Astrocyte (in vitro differentiated cells and primary cell): ENCODE measurements around the gene SNCAIP. TPM values are rescaled to one million over a fixed set of nuclear protein-coding genes. Genes with fewer than 3 reads are reported as not detected.

Source experiments
- DNase-seq: peaks from one replicate; pipeline ENCODE4 v3.0.0-alpha.2; 2010; ENCODE audit warnings: low read depth
- FAIRE-seq: peaks from 2 replicates; lab custom pipeline; 2011; peaks lifted over from hg19 to GRCh38; lab: Jason Lieb, UNC
- H2AFZ ChIP-seq: 2 replicates; pipeline ENCODE4 v1.6.0; 2012; ENCODE audit warnings: low read depth, low read length, inconsistent platforms
- H3K27ac ChIP-seq: 2 replicates; pipeline ENCODE4 v1.5.1; 2011; ENCODE audit warnings: low read depth, low read length, inconsistent platforms
- H3K27me3 ChIP-seq: 2 replicates; pipeline ENCODE4 v1.6.0; 2011; ENCODE audit warnings: low read length, inconsistent platforms; ENCODE audit not compliant: insufficient read depth
- H3K36me3 ChIP-seq: 2 replicates; pipeline ENCODE4 v1.5.1; 2011; ENCODE audit warnings: low read length, inconsistent platforms; ENCODE audit not compliant: insufficient read depth
- H3K4me1 ChIP-seq: 2 replicates; pipeline ENCODE4 v1.5.1; 2011; ENCODE audit warnings: low read length, inconsistent platforms; ENCODE audit not compliant: insufficient read depth
- H3K4me2 ChIP-seq: 2 replicates; pipeline ENCODE4 v1.6.0; 2012; ENCODE audit warnings: low read length, inconsistent platforms
- H3K4me3 ChIP-seq: 2 replicates; pipeline ENCODE4 v1.5.1; 2011; ENCODE audit warnings: low read depth, mild to moderate bottlenecking, low read length, inconsistent platforms; ENCODE audit not compliant: insufficient read depth
- H3K79me2 ChIP-seq: 2 replicates; pipeline ENCODE4 v1.6.0; 2012; ENCODE audit warnings: mild to moderate bottlenecking, low read length, inconsistent platforms; ENCODE audit not compliant: insufficient read depth
- H3K9ac ChIP-seq: 2 replicates; pipeline ENCODE4 v1.6.0; 2012; ENCODE audit warnings: mild to moderate bottlenecking, low read length, inconsistent platforms
- H3K9me3 ChIP-seq: 2 replicates; pipeline ENCODE4 v1.5.1; 2012; ENCODE audit warnings: low read depth, mild to moderate bottlenecking, low read length, inconsistent platforms; ENCODE audit not compliant: insufficient read depth
- H4K20me1 ChIP-seq: 2 replicates; pipeline ENCODE4 v1.6.0; 2012; ENCODE audit warnings: low read length, inconsistent platforms; ENCODE audit not compliant: insufficient read depth
- H3K27ac Mint-ChIP-seq: one replicate; pipeline ENCODE4 v1.8.0; 2021; ENCODE audit warnings: mild to moderate bottlenecking, mixed read lengths; ENCODE audit not compliant: unreplicated experiment
- H3K27me3 Mint-ChIP-seq: one replicate; pipeline ENCODE4 v1.8.0; 2021; ENCODE audit warnings: low read depth, mixed read lengths; ENCODE audit not compliant: unreplicated experiment
- H3K36me3 Mint-ChIP-seq: one replicate; pipeline ENCODE4 v1.8.0; 2021; ENCODE audit warnings: low read depth, mixed read lengths; ENCODE audit not compliant: unreplicated experiment
- H3K4me1 Mint-ChIP-seq: one replicate; pipeline ENCODE4 v1.8.0; 2021; ENCODE audit warnings: low read depth, mixed read lengths; ENCODE audit not compliant: unreplicated experiment
- H3K4me3 Mint-ChIP-seq: one replicate; pipeline ENCODE4 v1.8.0; 2021; ENCODE audit warnings: mild to moderate bottlenecking, moderate library complexity, mixed read lengths; ENCODE audit not compliant: unreplicated experiment
- H3K9me3 Mint-ChIP-seq: one replicate; pipeline ENCODE4 v1.8.0; 2021; ENCODE audit warnings: mild to moderate bottlenecking, mixed read lengths; ENCODE audit not compliant: unreplicated experiment
- EZH2 ChIP-seq: IDR thresholded peaks from 2 replicates; pipeline ENCODE4 v1.6.1; 2012; ENCODE audit warnings: mild to moderate bottlenecking, low read length, inconsistent platforms; ENCODE audit not compliant: insufficient read depth
- total RNA-seq: library from RNA; stranded (reverse); gene quantifications from 2 replicates; pipeline ENCODE4 v1.2.1, GENCODE V29; 2021
- TF ChIP-seq, protein P1 (sequence below): IDR thresholded peaks from 2 replicates; pipeline ENCODE4 v1.5.1; 2011; ENCODE audit warnings: low read depth, mild to moderate bottlenecking, inconsistent platforms, low read length, moderate library complexity; ENCODE audit not compliant: insufficient read depth

The SNCAIP gene
- total RNA-seq, 1 donor from 2014 or later, result 1.7 TPM

DNA sequence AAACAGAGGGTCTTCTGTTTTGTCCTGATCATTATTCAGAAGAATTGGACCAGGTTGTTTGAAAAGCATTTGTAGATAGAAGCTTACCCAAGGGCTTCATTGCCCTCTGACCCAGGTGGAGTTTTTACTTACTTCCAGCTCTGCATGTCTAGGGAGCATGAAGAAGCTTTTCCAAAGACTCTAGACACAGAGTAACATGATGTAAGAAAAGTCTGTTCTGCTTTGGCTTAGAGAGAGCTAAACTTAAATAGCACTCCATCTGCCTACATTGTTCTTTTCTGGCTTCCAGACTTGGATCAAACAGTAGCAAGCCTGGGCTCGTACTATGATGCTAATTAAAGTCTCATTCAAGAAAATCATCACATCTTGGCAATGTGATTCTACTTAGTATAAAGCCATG lies 112.1 kb downstream of the SNCAIP start:
- H3K36me3 Mint-ChIP-seq, result no peaks in the 10 kb centered on the region
- H3K27me3 Mint-ChIP-seq, result no peaks in the 10 kb centered on the region
- no peak overlapping the region for H3K4me3 Mint-ChIP-seq
- FAIRE-seq, result no peak
- H3K27ac ChIP-seq, result no peak overlapping the region
- H4K20me1 ChIP-seq, result no peaks in the 10 kb centered on the region
- no peak for TF ChIP-seq EZH2
- TF ChIP-seq, protein P1, sequence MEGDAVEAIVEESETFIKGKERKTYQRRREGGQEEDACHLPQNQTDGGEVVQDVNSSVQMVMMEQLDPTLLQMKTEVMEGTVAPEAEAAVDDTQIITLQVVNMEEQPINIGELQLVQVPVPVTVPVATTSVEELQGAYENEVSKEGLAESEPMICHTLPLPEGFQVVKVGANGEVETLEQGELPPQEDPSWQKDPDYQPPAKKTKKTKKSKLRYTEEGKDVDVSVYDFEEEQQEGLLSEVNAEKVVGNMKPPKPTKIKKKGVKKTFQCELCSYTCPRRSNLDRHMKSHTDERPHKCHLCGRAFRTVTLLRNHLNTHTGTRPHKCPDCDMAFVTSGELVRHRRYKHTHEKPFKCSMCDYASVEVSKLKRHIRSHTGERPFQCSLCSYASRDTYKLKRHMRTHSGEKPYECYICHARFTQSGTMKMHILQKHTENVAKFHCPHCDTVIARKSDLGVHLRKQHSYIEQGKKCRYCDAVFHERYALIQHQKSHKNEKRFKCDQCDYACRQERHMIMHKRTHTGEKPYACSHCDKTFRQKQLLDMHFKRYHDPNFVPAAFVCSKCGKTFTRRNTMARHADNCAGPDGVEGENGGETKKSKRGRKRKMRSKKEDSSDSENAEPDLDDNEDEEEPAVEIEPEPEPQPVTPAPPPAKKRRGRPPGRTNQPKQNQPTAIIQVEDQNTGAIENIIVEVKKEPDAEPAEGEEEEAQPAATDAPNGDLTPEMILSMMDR, result no peak
- H3K9ac ChIP-seq, result no peak overlapping the region
- H3K4me3 ChIP-seq, result no peak overlapping the region
- no peaks in the 10 kb centered on the region for H3K9me3 ChIP-seq
- H3K4me1 ChIP-seq, result no peaks in the 10 kb centered on the region
- H3K27me3 ChIP-seq, result no peaks in the 10 kb centered on the region
- H3K36me3 ChIP-seq, result no peaks in the 10 kb centered on the region
- DNase-seq, result no peak
- no peak overlapping the region for H3K27ac Mint-ChIP-seq
- no peaks in the 10 kb centered on the region for H3K79me2 ChIP-seq
- H3K9me3 Mint-ChIP-seq, result no peaks in the 10 kb centered on the region
- H2AFZ ChIP-seq, result no peak overlapping the region
- no peak overlapping the region for H3K4me2 ChIP-seq
- H3K4me1 Mint-ChIP-seq, result no peaks in the 10 kb centered on the region

DNA sequence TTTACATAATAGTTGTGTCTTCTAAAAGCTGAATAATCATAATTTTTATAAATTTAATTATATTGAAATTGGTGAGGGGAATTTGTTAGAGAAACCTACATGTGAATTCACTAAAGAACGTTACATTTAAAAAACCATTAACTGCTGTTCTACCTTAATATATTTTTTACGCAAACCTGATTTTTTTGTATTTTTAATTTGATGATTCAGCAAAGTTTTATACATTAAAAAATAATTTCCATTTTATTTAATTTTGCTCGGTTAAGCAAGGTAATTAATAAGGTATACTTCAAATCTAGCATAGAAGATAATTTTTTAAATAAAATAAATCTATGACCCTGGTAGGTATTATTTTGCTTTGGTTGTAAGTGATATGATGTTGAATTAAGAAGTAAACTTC lies 114.3 kb downstream of the SNCAIP start:
- Mint-ChIP-seq H3K27ac (no peak overlapping the region), H3K4me1 (no peaks in the 10 kb centered on the region), H3K9me3 (no peaks in the 10 kb centered on the region), H3K4me3 (no peak overlapping the region), H3K27me3 (no peaks in the 10 kb centered on the region), H3K36me3 (no peaks in the 10 kb centered on the region)
- Histone ChIP-seq H3K27me3 (no peaks in the 10 kb centered on the region), H3K4me1 (no peaks in the 10 kb centered on the region), H3K27ac (no peak overlapping the region), H2AFZ (no peak overlapping the region), H4K20me1 (no peaks in the 10 kb centered on the region), H3K9ac (no peak overlapping the region), H3K79me2 (no peaks in the 10 kb centered on the region), H3K36me3 (no peaks in the 10 kb centered on the region), H3K4me2 (no peak overlapping the region), H3K4me3 (no peak overlapping the region), H3K9me3 (no peaks in the 10 kb centered on the region)
- DNase-seq, result no peak
- TF ChIP-seq EZH2, result no peak
- TF ChIP-seq, protein P1, result no peak
- FAIRE-seq, result no peak

DNA sequence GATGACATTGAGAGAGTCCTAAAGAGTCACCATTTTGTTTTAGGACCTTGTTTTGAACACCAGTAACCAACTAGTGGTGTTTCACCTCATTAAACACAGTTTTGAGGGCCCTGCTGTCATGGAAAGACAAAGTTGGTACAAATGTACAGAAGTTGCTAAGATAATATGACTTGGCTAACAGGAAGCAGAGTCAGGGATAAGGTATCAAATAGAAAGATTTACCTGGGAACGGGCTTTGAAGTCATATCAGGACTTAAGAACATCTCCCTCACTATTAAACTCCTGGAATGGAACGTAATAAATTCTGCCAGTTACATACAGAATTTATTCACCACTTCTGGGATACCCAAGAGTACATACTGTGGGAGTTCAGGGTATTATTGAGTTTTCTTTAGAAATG lies 115.6 kb downstream of the SNCAIP start:
- H3K27me3 Mint-ChIP-seq, result no peaks in the 10 kb centered on the region
- Histone ChIP-seq H3K4me1 (no peaks in the 10 kb centered on the region), H3K79me2 (no peaks in the 10 kb centered on the region), H4K20me1 (no peaks in the 10 kb centered on the region), H2AFZ (no peak overlapping the region), H3K4me2 (no peak overlapping the region), H3K9ac (no peak overlapping the region), H3K9me3 (no peaks in the 10 kb centered on the region), H3K4me3 (no peak overlapping the region), H3K27ac (no peak overlapping the region), H3K36me3 (no peaks in the 10 kb centered on the region), H3K27me3 (no peaks in the 10 kb centered on the region)
- no peaks in the 10 kb centered on the region for H3K9me3 Mint-ChIP-seq
- no peak overlapping the region for H3K27ac Mint-ChIP-seq
- no peak overlapping the region for H3K4me3 Mint-ChIP-seq
- DNase-seq, result no peak
- H3K4me1 Mint-ChIP-seq, result no peaks in the 10 kb centered on the region
- no peak for FAIRE-seq
- no peak for TF ChIP-seq EZH2
- TF ChIP-seq, protein P1, result no peak
- H3K36me3 Mint-ChIP-seq, result no peaks in the 10 kb centered on the region
